HL-60 (cell line): ENCODE data around the gene PSMB5.

ENCODE experiments used
- CTCF ChIP-seq: IDR thresholded peaks from one replicate; pipeline ENCODE4 v1.5.1; 2011; ENCODE audit warnings: low read length, control low read depth, inconsistent platforms; ENCODE audit not compliant: insufficient read depth
- REST ChIP-seq: IDR thresholded peaks from 2 replicates; pipeline ENCODE4 v1.6.1; 2012; ENCODE audit warnings: low read depth; ENCODE audit not compliant: insufficient replicate concordance

GRCh38 chr14:23053426-23053825 is 18.7 kb upstream of the PSMB5 start:
- TF ChIP-seq REST = no peak
- no peak for TF ChIP-seq CTCF
